SU-DHL-6 (cell line): Measurements from ENCODE around the gene ADD1.

Source experiments
- H2AFZ ChIP-seq: fragments of 200-600 bp; sonication (generic); 2 replicates; pipeline ENCODE4 v1.6.1; 2014; ENCODE audit warnings: low read depth, mild to moderate bottlenecking, moderate library complexity, mixed read lengths, antibody characterized with exemption, low read length; ENCODE audit not compliant: severe bottlenecking
- H3F3A ChIP-seq: fragments of 200-600 bp; shearing (Covaris generic); 2 replicates; pipeline ENCODE4 v1.6.0; 2016; ENCODE audit warnings: antibody characterized with exemption, mild to moderate bottlenecking; ENCODE audit not compliant: insufficient read depth
- H3K27ac ChIP-seq: fragments of 200-600 bp; sonication (generic); 2 replicates; pipeline ENCODE4 v1.5.1; 2016; ENCODE audit warnings: low read depth, mild to moderate bottlenecking, low read length, moderate library complexity, mixed read lengths
- H3K27me3 ChIP-seq: fragments of 200-600 bp; sonication (generic), shearing (Covaris generic); 2 replicates; pipeline ENCODE4 v1.6.0; 2014; ENCODE audit warnings: mild to moderate bottlenecking, low read length
- H3K36me3 ChIP-seq: fragments of 200-600 bp; sonication (generic); 2 replicates; pipeline ENCODE4 v1.6.1; 2014; ENCODE audit warnings: mild to moderate bottlenecking, low read length, mixed read lengths
- H3K4me2 ChIP-seq: fragments of 300-600, 200-600 bp; shearing (Covaris generic), sonication (generic); 2 replicates; pipeline ENCODE4 v1.6.0; 2014; ENCODE audit warnings: low read length, low read depth, mild to moderate bottlenecking; ENCODE audit not compliant: poor library complexity, severe bottlenecking
- H3K4me3 ChIP-seq: fragments of 200-600 bp; sonication (generic); 2 replicates; pipeline ENCODE4 v1.5.1; 2014; ENCODE audit warnings: antibody characterized with exemption, low read length, mild to moderate bottlenecking, mixed read lengths; ENCODE audit not compliant: insufficient read depth, poor library complexity, severe bottlenecking
- H3K79me2 ChIP-seq: fragments of 200-600 bp; sonication (generic); 2 replicates; pipeline ENCODE4 v1.6.1; 2014; ENCODE audit warnings: mild to moderate bottlenecking, low read length, moderate library complexity; ENCODE audit not compliant: insufficient read depth
- H3K9ac ChIP-seq: fragments of 200-600 bp; sonication (generic); 2 replicates; pipeline ENCODE4 v1.7.0; 2014; ENCODE audit warnings: mild to moderate bottlenecking, low read length
- H3K9me2 ChIP-seq: fragments of 200-600 bp; sonication (generic); replicated peaks from 2 replicates; pipeline ENCODE4 v1.6.1; 2014; ENCODE audit warnings: low read length; ENCODE audit not compliant: insufficient read depth
- H3K9me3 ChIP-seq: fragments of 200-600 bp; sonication (generic); 2 replicates; pipeline ENCODE4 v1.6.1; 2014; ENCODE audit warnings: low read length, mixed read lengths; ENCODE audit not compliant: insufficient read depth
- H4K20me1 ChIP-seq: fragments of 200-600 bp; sonication (generic); 2 replicates; pipeline ENCODE4 v1.6.1; 2014; ENCODE audit warnings: low read depth, mild to moderate bottlenecking, antibody characterized with exemption, low read length, moderate library complexity, mixed read lengths
- CTCF ChIP-seq: fragments of 200-600 bp; sonication (generic); IDR thresholded peaks from one replicate; pipeline ENCODE4 v1.5.1; 2017; ENCODE audit warnings: antibody characterized with exemption, mild to moderate bottlenecking, low read length, moderate library complexity; ENCODE audit not compliant: insufficient read depth, poor library complexity, severe bottlenecking
- EZH2phosphoT487 ChIP-seq: fragments of 200-600 bp; sonication (generic), shearing (Covaris generic); conservative IDR thresholded peaks from 2 replicates; pipeline ENCODE4 v1.6.1; 2018; ENCODE audit warnings: mild to moderate bottlenecking, antibody characterized with exemption, low read length, moderate library complexity, mixed read lengths

The ADD1 gene

GRCh38 chr4:2856266-2856665, 12.6 kb downstream of the ADD1 start:
- peaks cover 11% of the 10 kb centered on the region; the same call in 1 of the 2 replicates for H3F3A ChIP-seq
- H3K79me2 ChIP-seq: no peaks in the 10 kb centered on the region
- peaks cover 31% of the 10 kb centered on the region for H4K20me1 ChIP-seq

GRCh38 chr4:2857349-2857927, 13.8 kb downstream of the ADD1 start:
- Histone ChIP-seq H4K20me1 (peaks cover 34% of the 10 kb centered on the region), H3K36me3 (no peaks in the 10 kb centered on the region), H3K4me3 (no peak overlapping the region), H3K9me2 (no peaks in the 10 kb centered on the region), H3K9me3 (no peaks in the 10 kb centered on the region), H3K4me2 (no peak overlapping the region), H3K9ac (no peak overlapping the region), H3K27ac (no peak overlapping the region), H3K79me2 (no peaks in the 10 kb centered on the region), H3K27me3 (no peaks in the 10 kb centered on the region), H2AFZ (no peak overlapping the region), H3F3A (peaks cover 5% of the 10 kb centered on the region; the same call in 1 of the 2 replicates)
- no peak for TF ChIP-seq EZH2phosphoT487

More at GRCh38 chr4:2856266-2856665, 12.6 kb downstream of the ADD1 start:
- no peaks in the 10 kb centered on the region for H3K9me3 ChIP-seq
- H3K27ac ChIP-seq: no peak overlapping the region
- no peaks in the 10 kb centered on the region for H3K9me2 ChIP-seq
- no peak overlapping the region for H2AFZ ChIP-seq
- no peaks in the 10 kb centered on the region for H3K27me3 ChIP-seq
- no peaks in the 10 kb centered on the region for H3K36me3 ChIP-seq
- no peak overlapping the region for H3K4me2 ChIP-seq
- H3K9ac ChIP-seq: no peak overlapping the region
- TF ChIP-seq CTCF (no peak), EZH2phosphoT487 (no peak)
- H3K4me3 ChIP-seq: no peak overlapping the region

- no peaks in the 10 kb centered on the region for H3K79me2 ChIP-seq
- no peak overlapping the region for H3K4me2 ChIP-seq
- H3K4me3 ChIP-seq: no peak overlapping the region
- no peak overlapping the region for H2AFZ ChIP-seq
- H3K9ac ChIP-seq: no peak overlapping the region
- H3F3A ChIP-seq: no peaks in the 10 kb centered on the region
- H3K27ac ChIP-seq: no peak overlapping the region
- H3K36me3 ChIP-seq: no peaks in the 10 kb centered on the region
- no peak for TF ChIP-seq CTCF
- no peak for TF ChIP-seq EZH2phosphoT487
- H3K27me3 ChIP-seq: no peaks in the 10 kb centered on the region
- H3K9me2 ChIP-seq: no peaks in the 10 kb centered on the region
- H3K9me3 ChIP-seq: no peaks in the 10 kb centered on the region
- H4K20me1 ChIP-seq: peaks cover 32% of the 10 kb centered on the region
These were observed 15.0 kb downstream of the ADD1 start for GRCh38 chr4:2858451-2859217.

GRCh38 chr4:2859514-2859913, 15.9 kb downstream of the ADD1 start:
- Histone ChIP-seq H3K79me2 (no peaks in the 10 kb centered on the region), H3F3A (no peaks in the 10 kb centered on the region), H3K4me2 (no peak overlapping the region), H3K9ac (no peak overlapping the region), H3K9me3 (no peaks in the 10 kb centered on the region), H3K36me3 (no peaks in the 10 kb centered on the region), H4K20me1 (peaks cover 33% of the 10 kb centered on the region), H3K27ac (no peak overlapping the region), H3K4me3 (no peak overlapping the region), H3K9me2 (no peaks in the 10 kb centered on the region), H2AFZ (no peak overlapping the region), H3K27me3 (no peaks in the 10 kb centered on the region)
- TF ChIP-seq CTCF (no peak), EZH2phosphoT487 (no peak)
